Hindlimb muscle (tissue), 1 donor: ENCODE data around the gene RPS19. TPM values are rescaled to one million over a fixed set of nuclear protein-coding genes. Genes with fewer than 3 reads are reported as not detected.
"Not testable (repeated sequence)": the region's sequence is repeated elsewhere in the genome, so short reads cannot be mapped to it uniquely, and the experiment has no call there.

ENCODE experiments used
- DNase-seq: peaks from one replicate; pipeline ENCODE4 v3.0.0-alpha.2; 2013
- polyA plus RNA-seq: library from polyadenylated mRNA; unstranded; fragments of 120-200 nt; gene quantifications from one replicate; pipeline ENCODE4 v1.2.1, GENCODE V29; 2013; ENCODE audit not compliant: insufficient read length

The RPS19 gene
- polyA plus RNA-seq, 1 donor, result 2,264 TPM

GRCh38 chr19:41860419-41861115 lies 512 bp downstream of the RPS19 start:
- no peak for DNase-seq

- no peak for DNase-seq
Measured at GRCh38 chr19:41861116-41861768, 1.2 kb downstream of the RPS19 start.

GRCh38 chr19:41861846-41862245 lies 1.8 kb downstream of the RPS19 start:
- no peak for DNase-seq

- DNase-seq, result no peak
Measured at GRCh38 chr19:41862445-41862986, 2.5 kb downstream of the RPS19 start.

- DNase-seq, result no peak
Measured at GRCh38 chr19:41863209-41863931, 3.3 kb downstream of the RPS19 start.

GRCh38 chr19:41864374-41864773 lies 4.3 kb downstream of the RPS19 start:
- no peak for DNase-seq

GRCh38 chr19:41866284-41866683 lies 6.2 kb downstream of the RPS19 start:
- DNase-seq, result no peak

- no peak for DNase-seq
Measured at GRCh38 chr19:41868120-41868988, 8.3 kb downstream of the RPS19 start.

- DNase-seq, result no peak
Measured at GRCh38 chr19:41868989-41869300, 8.9 kb downstream of the RPS19 start.

- no peak for DNase-seq
Measured at GRCh38 chr19:41869374-41869955, 9.4 kb downstream of the RPS19 start.

- no peak for DNase-seq
Measured at GRCh38 chr19:41870401-41870873, 10.4 kb downstream of the RPS19 start.

- DNase-seq, result no peak
Measured at GRCh38 chr19:41871573-41872383, 11.7 kb downstream of the RPS19 start.

GRCh38 chr19:41872384-41872774 lies 12.3 kb downstream of the RPS19 start:
- DNase-seq, result no peak

GRCh38 chr19:41872775-41873647 lies 13.0 kb downstream of the RPS19 start:
- DNase-seq, result no peak

- DNase-seq, result not testable (repeated sequence)
Measured at GRCh38 chr19:41875973-41876372, 15.9 kb downstream of the RPS19 start.

- no peak for DNase-seq
Measured at GRCh38 chr19:41876847-41877832, 17.1 kb downstream of the RPS19 start, which contains the start of gene CD79A. CD79A (plus strand) TSS chr19:41877279; CDS start chr19:41877305, 26 bp downstream.

GRCh38 chr19:41877916-41878905 lies 18.2 kb downstream of the RPS19 start:
- no peak for DNase-seq
